Activated CD4-positive, alpha-beta memory T cell treated with anti-CD3 and anti-CD28 coated beads, Interleukin-2, amount 10 ng/mL, durations not matched to agents 7 days and 5 days (primary cell): ENCODE data around the gene ANP32A. TPM values are rescaled to one million over a fixed set of nuclear protein-coding genes. Genes with fewer than 3 reads are reported as not detected.

Experiments used
- CTCF ChIA-PET: fragments of 350-600 bp; sonication (Branson Sonifier 250); formaldehyde crosslinking; loops from one replicate; lab custom pipeline; 2021; ENCODE audit warnings: antibody characterized with exemption, inconsistent platforms; lab: Charles Lee
- POLR2A ChIA-PET: fragments of 350-600 bp; sonication (Branson Sonifier 250); formaldehyde crosslinking; loops from one replicate; lab custom pipeline; 2021; ENCODE audit warnings: antibody characterized with exemption; lab: Charles Lee
- DNase-seq: peaks from one replicate; pipeline ENCODE4 v3.0.0-alpha.2; 2020
- H3K27ac Mint-ChIP-seq: one replicate; pipeline ENCODE4 v1.8.0; 2021; ENCODE audit warnings: mild to moderate bottlenecking, mixed read lengths
- H3K27me3 Mint-ChIP-seq: one replicate; pipeline ENCODE4 v1.8.0; 2021; ENCODE audit warnings: mixed read lengths
- H3K36me3 Mint-ChIP-seq: one replicate; pipeline ENCODE4 v1.8.0; 2021; ENCODE audit warnings: low read depth, mixed read lengths
- H3K4me1 Mint-ChIP-seq: one replicate; pipeline ENCODE4 v1.8.0; 2021; ENCODE audit warnings: mixed read lengths
- H3K4me3 Mint-ChIP-seq: one replicate; pipeline ENCODE4 v1.8.0; 2021; ENCODE audit warnings: mild to moderate bottlenecking, mixed read lengths
- H3K9me3 Mint-ChIP-seq: one replicate; pipeline ENCODE4 v1.8.0; 2021; ENCODE audit warnings: mixed read lengths
- total RNA-seq, 2 experiments: library from RNA; stranded (reverse); gene quantifications; one replicate each; pipeline ENCODE4 v1.2.3, GENCODE V29; 2021

The ANP32A gene
- total RNA-seq, 2 experiments from 2014 or later, result 190 to 194 TPM

DNA sequence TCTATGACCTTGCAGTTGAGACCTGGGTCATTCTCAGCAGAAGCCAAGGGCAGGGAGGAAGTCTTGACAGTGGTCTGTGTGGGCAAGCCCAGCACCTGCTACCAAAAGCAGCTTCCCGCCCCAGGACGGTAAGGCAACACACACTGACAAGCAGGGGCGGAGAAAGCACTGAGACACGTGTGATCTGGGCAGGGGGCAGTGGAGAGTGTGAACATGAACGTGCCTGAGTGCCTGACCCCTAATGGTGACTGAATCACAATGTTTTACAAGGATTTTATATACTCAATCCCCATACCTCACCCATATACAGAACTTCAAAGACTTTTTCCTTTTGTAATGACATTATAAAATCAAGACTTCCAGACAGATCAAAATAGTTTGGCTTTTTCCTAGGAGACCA is 35.2 kb downstream of the ANP32A start:
- Mint-ChIP-seq H3K4me3 (no peak overlapping the region), H3K36me3 (peaks cover 51% of the 10 kb centered on the region), H3K27me3 (no peaks in the 10 kb centered on the region), H3K27ac (no peak overlapping the region), H3K9me3 (no peaks in the 10 kb centered on the region), H3K4me1 (peaks cover 55% of the 10 kb centered on the region)
- DNase-seq, result no peak
- CTCF ChIA-PET, result interaction anchor here (1.7 to 5.2 kb wide), 3 partner anchors 10 to 90 kb away, joined by 6 to 51 read pairs (median 11); no protein-coding TSS in a partner anchor
- POLR2A ChIA-PET, result interaction anchor here (1.9 kb wide), 1 partner anchor 9 kb away, joined by 8 read pairs; no protein-coding TSS in a partner anchor

DNA sequence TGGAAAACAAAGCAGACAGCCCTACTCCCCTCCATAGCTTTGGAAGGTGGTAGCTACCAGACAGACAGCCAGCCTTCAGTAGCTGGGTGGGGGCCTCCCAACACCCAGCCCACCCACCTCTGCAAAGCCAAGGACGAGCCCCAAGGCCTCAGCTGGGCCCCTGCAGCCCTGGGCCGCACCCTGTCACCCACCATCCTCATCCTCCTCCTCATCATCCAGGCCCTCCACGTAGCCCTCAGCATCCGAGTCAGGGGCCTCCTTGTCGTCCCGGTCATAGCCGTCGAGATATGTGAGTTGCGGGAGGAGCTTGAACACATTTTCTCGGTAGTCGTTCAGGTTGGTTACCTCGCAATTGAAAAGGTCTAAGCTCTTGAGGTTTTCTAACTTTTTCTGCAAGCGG is 36.5 kb downstream of the ANP32A start:
- peaks cover 42% of the 10 kb centered on the region for H3K4me1 Mint-ChIP-seq
- H3K27me3 Mint-ChIP-seq, result no peaks in the 10 kb centered on the region
- no peak for DNase-seq
- ChIA-PET CTCF (interaction anchor here (1.1 to 5.2 kb wide), 11 partner anchors 9 to 91 kb away, joined by 3 to 51 read pairs (median 5); no protein-coding TSS in a partner anchor), POLR2A (interaction anchor here (1.4 to 2.0 kb wide), 4 partner anchors 10 to 45 kb away, joined by 4 to 8 read pairs (median 6); no protein-coding TSS in a partner anchor)
- no peak overlapping the region for H3K4me3 Mint-ChIP-seq
- no peak overlapping the region for H3K27ac Mint-ChIP-seq
- no peaks in the 10 kb centered on the region for H3K9me3 Mint-ChIP-seq
- peaks cover 63% of the 10 kb centered on the region for H3K36me3 Mint-ChIP-seq

DNA sequence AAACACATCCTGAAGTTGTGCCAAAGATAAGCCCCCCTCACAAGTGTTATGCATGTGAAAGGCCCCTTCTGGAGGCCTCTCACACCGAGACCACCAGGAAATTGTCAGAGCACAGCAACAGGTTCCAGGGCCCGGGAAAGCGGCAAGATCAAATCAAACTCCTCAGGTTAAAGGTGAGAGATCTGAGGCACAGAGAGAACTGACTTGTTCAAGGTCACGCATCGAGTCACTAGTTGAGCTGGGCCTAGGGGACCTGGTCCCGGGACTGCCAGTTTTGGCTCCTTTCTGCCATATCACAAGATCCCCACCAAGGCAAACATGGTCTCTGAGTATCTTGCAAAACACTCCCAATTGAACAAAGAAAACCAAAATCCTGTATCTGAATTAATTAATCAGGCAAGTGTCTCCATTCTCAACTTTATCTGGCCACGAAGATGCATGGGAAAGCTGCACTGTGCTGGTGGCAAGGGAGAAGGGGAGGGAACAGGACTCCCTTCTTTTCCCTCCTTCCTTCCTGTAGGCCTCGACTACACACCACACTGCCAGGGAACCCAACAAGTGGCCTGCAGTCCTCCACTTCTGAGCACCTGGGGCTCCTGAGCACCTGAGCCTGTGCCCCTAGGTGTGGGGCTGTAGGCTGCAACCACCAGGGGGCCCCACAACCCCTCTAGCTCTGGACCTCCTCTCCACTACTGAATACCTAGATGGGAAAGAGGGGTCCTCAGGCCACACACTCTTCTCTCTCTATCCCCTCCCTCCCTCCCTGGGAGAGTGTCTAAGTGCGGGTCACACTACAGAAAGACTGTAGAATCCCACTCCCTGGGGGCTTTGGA is 37.3 kb downstream of the ANP32A start:
- ChIA-PET CTCF (interaction anchor here (0.5 to 5.2 kb wide), 11 partner anchors 9 to 435 kb away, joined by 3 to 51 read pairs (median 5); no protein-coding TSS in a partner anchor), POLR2A (interaction anchor here (1.4 to 2.0 kb wide), 4 partner anchors 11 to 45 kb away, joined by 4 to 8 read pairs (median 6); no protein-coding TSS in a partner anchor)
- Mint-ChIP-seq H3K4me3 (no peak overlapping the region), H3K27ac (peak overlapping the region; percentile 37), H3K36me3 (peaks cover 70% of the 10 kb centered on the region), H3K27me3 (no peaks in the 10 kb centered on the region), H3K4me1 (peaks cover 40% of the 10 kb centered on the region), H3K9me3 (no peaks in the 10 kb centered on the region)
- peak; percentile 69 for DNase-seq

DNA sequence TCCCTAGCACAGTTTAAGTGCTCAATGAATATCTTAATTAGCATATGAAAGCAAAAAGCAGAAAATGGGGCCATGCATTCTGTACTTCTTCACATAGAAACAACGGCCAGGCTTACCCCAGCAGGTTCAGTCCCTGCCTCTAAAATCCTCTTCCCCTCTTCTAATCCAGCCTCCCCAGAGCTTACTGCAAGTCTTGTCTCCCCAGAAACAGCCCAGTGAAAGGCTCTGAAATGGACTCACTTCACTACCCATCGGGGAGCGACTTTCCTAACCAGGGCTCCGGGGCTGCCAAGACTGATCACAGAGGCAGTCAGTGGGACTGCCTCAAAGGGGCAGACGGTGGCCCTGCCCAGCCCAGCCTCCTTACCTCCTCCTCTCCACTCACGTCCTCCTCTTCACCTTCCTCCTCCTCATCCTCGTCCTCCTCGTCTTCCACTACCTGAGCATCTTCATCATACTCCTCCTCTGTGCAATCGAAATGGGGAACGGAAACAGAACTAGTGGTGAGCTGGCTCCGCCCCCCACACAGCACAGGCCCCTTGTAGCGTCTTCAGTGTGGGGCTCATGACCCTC is 38.0 kb downstream of the ANP32A start:
- Mint-ChIP-seq H3K9me3 (no peaks in the 10 kb centered on the region), H3K36me3 (peaks cover 77% of the 10 kb centered on the region), H3K27me3 (no peaks in the 10 kb centered on the region), H3K27ac (peak overlapping the region; percentile 76), H3K4me3 (no peak overlapping the region), H3K4me1 (peaks cover 40% of the 10 kb centered on the region)
- ChIA-PET CTCF (interaction anchor here (0.5 to 5.2 kb wide), 4 partner anchors 10 to 436 kb away, joined by 3 to 51 read pairs (median 14); no protein-coding TSS in a partner anchor), POLR2A (interaction anchor here (1.9 to 2.0 kb wide), 2 partner anchors 34 to 36 kb away, joined by 5 to 6 read pairs; no protein-coding TSS in a partner anchor)
- DNase-seq, result no peak

DNA sequence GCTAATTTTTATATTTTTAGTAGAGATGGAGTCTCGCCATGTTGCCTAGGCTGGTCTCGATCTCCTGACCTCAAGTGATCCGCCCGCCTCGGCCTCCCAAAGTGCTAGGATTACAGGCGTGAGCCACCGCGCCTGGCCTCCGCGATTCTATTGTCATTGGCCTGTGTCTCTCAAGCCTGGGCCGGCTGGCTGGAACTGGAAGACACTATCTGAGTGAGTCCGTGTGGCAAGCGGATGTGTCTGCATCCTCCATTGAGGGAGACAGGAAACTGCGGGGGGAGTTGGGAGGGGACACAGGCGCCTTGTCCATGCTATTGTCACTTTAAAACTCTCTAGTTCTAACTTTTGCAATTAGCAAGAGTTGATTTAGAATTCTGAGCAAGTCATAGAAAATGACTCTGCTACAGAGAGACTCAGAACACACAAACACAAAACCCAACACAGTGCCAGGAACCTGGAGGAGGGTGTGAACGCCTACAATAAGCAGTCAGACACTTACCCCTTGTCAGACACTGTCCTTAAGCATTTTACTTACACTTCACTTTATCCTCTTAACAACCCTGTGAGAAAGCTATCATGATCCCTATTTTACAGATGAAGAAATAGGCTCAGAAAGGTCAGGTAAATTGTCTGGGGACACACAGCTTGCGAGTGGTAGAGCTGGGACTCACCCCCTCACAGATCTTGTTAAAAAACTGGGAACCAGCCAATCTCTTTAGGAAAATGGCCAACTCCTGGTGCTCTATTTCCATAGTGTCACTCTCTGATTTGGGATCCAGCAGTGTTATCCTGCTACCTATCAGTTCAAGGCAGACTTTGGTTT is 38.7 kb downstream of the ANP32A start:
- DNase-seq, result peak; percentile 53
- peaks cover 80% of the 10 kb centered on the region for H3K36me3 Mint-ChIP-seq
- CTCF ChIA-PET, result interaction anchor here (1.6 to 5.2 kb wide), 2 partner anchors 93 to 94 kb away, joined by 8 to 51 read pairs; no protein-coding TSS in a partner anchor
- H3K4me1 Mint-ChIP-seq, result peaks cover 40% of the 10 kb centered on the region
- no peak overlapping the region for H3K4me3 Mint-ChIP-seq
- peak overlapping the region; percentile 76 for H3K27ac Mint-ChIP-seq
- POLR2A ChIA-PET, result interaction anchor here (1.0 kb wide), 1 partner anchor 34 kb away, joined by 3 read pairs; no protein-coding TSS in a partner anchor
- H3K27me3 Mint-ChIP-seq, result no peaks in the 10 kb centered on the region
- H3K9me3 Mint-ChIP-seq, result no peaks in the 10 kb centered on the region

DNA sequence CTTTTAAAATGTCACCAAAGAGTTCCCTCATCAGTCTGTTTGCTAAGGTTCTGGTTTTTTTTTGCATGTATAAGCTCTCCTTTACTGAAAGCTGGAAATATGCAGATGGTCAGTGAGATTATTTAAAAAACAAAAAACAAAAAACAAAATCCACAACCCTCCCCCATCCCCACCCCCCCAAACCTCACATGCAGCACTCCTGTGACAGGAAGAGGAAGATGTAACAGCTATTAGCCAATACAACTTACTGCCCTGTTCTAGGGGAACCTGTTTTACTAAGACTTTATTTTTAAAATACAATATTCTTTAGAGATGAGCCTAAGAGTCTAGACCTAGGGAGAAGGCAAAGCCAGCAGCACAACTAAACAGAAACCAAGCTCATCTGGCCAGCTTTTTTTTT is 39.5 kb downstream of the ANP32A start:
- ChIA-PET POLR2A (interaction anchor here (1.0 kb wide), 1 partner anchor 35 kb away, joined by 3 read pairs; no protein-coding TSS in a partner anchor), CTCF (interaction anchor here (0.8 to 1.6 kb wide), 2 partner anchors 47 to 94 kb away, joined by 5 to 8 read pairs; no protein-coding TSS in a partner anchor)
- H3K27ac Mint-ChIP-seq, result no peak overlapping the region
- H3K27me3 Mint-ChIP-seq, result no peaks in the 10 kb centered on the region
- no peak for DNase-seq
- no peak overlapping the region for H3K4me3 Mint-ChIP-seq
- H3K4me1 Mint-ChIP-seq, result peaks cover 40% of the 10 kb centered on the region
- H3K36me3 Mint-ChIP-seq, result peaks cover 73% of the 10 kb centered on the region
- H3K9me3 Mint-ChIP-seq, result no peaks in the 10 kb centered on the region

DNA sequence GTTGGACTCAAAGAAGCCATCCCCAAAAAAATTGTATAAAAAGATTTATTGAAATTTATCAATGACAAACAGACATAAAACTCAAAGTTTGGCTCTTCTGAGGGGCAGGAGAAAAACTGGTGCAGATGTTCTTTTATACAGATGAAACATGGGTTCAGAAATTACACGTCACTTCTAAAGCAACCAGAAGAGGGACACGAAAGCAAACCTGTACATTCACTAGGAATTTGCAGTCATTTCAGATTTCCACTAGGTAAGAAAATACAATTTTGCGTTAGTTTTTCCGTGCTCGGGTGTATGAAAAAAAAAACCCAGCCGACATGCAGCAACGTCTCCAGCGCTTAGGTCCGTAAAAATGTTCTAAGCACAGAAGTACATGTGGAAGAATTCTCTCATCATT is 41.8 kb downstream of the ANP32A start:
- Mint-ChIP-seq H3K9me3 (no peaks in the 10 kb centered on the region), H3K4me1 (peaks cover 23% of the 10 kb centered on the region), H3K27me3 (no peaks in the 10 kb centered on the region), H3K36me3 (peaks cover 60% of the 10 kb centered on the region), H3K27ac (no peak overlapping the region), H3K4me3 (no peak overlapping the region)
- no peak for DNase-seq
- POLR2A ChIA-PET, result interaction anchor here (1.0 to 1.3 kb wide), 2 partner anchors 16 to 50 kb away, joined by 3 read pairs; no protein-coding TSS in a partner anchor
- CTCF ChIA-PET, result interaction anchor here (1.3 to 1.5 kb wide), 2 partner anchors 50 to 97 kb away, joined by 3 to 4 read pairs; no protein-coding TSS in a partner anchor

DNA sequence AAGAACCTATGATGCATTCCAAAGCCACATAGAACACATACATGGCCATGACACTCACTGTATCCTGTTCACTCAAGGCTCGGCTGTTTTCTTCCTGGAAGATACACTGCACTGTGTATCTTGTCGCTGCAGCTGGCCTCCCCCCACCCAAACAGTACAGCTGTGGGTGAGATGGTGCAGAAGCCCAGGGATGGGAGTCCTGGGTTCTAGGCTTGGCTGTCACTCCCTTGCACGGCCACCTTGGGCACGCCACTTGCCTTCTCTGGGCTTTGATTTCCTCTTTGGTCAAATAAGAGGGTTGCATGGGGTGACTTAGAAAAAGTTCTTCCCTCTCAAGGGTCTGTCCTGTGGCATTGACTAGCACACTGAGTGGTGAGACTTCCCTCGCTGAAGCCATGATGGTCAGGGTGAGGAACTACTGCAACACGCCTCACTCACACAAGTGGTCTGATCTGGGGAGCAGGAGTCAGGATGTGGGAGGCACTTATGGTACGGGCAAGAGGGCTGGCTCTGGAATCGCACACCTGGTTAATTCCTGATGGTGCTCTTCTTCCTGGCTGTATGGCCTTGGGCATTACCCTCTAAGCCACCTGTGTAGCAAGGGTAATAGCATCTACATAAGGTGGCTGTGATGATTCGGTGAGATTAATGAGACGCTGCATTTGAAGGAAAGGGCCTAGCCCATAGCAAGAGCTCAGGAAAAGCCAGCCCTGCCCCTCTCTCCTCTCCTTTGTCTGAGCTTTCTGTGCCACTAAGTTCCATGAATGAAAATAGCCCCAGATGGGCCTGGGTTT is 44.0 kb downstream of the ANP32A start:
- POLR2A ChIA-PET, result interaction anchor here (0.7 to 2.3 kb wide), 3 partner anchors 19 to 99 kb away, joined by 3 to 6 read pairs (median 4); no protein-coding TSS in a partner anchor
- peaks cover 3% of the 10 kb centered on the region for H3K27me3 Mint-ChIP-seq
- no peak overlapping the region for H3K27ac Mint-ChIP-seq
- peaks cover 38% of the 10 kb centered on the region for H3K36me3 Mint-ChIP-seq
- CTCF ChIA-PET, result no interaction called here
- H3K9me3 Mint-ChIP-seq, result no peaks in the 10 kb centered on the region
- H3K4me3 Mint-ChIP-seq, result no peak overlapping the region
- no peak for DNase-seq
- peaks cover 3% of the 10 kb centered on the region for H3K4me1 Mint-ChIP-seq

DNA sequence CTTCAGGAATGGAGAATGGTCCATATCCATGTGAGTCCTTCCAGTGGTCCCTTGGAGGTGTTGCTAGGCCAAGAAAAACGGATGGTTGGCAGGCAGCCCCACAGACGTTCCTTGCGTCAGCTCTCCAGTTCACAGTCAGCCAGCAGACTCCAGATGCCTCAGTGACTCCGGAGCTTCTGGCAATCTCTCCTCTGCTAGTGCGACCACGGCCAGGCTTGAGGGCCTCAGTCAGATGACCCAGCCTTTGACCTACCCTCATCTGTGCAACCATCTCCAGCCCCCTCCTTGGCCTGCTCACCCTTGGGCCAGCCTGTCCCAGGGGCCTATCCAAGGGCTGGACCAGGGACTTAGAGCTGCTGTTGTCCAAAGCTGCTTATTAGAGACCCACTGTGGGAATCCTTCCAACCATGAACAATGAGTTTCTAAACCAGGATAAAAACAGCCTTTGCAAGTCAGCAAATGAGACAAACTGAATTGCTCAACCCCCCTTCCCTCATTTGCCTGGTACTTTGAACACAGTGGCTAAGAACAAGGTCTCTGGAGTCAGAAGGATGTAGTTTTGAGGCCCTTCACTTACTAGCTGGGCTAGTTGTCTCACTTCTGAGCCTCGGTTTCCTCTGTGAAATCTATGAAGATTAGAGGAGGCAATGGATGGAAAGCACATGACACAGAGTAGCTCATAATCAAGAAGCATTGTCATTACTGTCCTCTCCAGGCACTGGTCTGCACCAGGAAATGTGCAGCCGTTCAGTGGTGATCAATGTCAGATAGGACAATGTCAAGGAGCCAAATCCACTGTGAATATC is 44.8 kb downstream of the ANP32A start:
- no peaks in the 10 kb centered on the region for H3K4me1 Mint-ChIP-seq
- peaks cover 3% of the 10 kb centered on the region for H3K27me3 Mint-ChIP-seq
- ChIA-PET POLR2A (interaction anchor here (0.7 to 1.3 kb wide), 2 partner anchors 41 to 100 kb away, joined by 3 to 4 read pairs; no protein-coding TSS in a partner anchor), CTCF (no interaction called here)
- DNase-seq, result no peak
- H3K4me3 Mint-ChIP-seq, result no peak overlapping the region
- no peak overlapping the region for H3K27ac Mint-ChIP-seq
- H3K36me3 Mint-ChIP-seq, result peaks cover 35% of the 10 kb centered on the region
- no peaks in the 10 kb centered on the region for H3K9me3 Mint-ChIP-seq

DNA sequence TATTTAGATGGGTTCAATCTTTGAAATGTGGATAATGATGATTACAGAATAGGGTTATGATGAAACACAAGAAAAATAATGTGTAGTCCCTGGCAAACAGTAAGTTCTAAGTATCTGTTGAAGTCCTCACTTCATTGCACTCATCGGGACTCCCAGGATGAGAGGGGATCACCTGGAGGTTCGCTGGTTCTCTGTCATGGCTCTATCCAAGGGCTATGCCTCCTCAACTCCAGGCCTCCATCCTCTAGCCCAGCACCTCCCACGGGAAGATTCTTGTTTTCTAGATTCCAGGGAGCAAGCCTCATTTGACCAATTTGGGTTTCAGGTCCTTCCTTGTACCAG is 45.5 kb downstream of the ANP32A start:
- ChIA-PET POLR2A (interaction anchor here (1.3 kb wide), 1 partner anchor 101 kb away, joined by 4 read pairs; no protein-coding TSS in a partner anchor), CTCF (no interaction called here)
- peaks cover 29% of the 10 kb centered on the region for H3K36me3 Mint-ChIP-seq

More for the DNA sequence above, 45.5 kb downstream of the ANP32A start:
- H3K27ac Mint-ChIP-seq, result no peak overlapping the region
- H3K27me3 Mint-ChIP-seq, result peaks cover 3% of the 10 kb centered on the region
- no peaks in the 10 kb centered on the region for H3K4me1 Mint-ChIP-seq
- no peak for DNase-seq
- H3K4me3 Mint-ChIP-seq, result no peak overlapping the region
- no peaks in the 10 kb centered on the region for H3K9me3 Mint-ChIP-seq
